Muscle of leg (tissue), 11 donors: ENCODE measurements around the gene ACOX3. TPM values are rescaled to one million over a fixed set of nuclear protein-coding genes. Genes with fewer than 3 reads are reported as not detected.
A peak's percentile ranks its signal among the peaks of the same experiment; 100 is the strongest.

Experiments
- DNase-seq: peaks from one replicate; pipeline ENCODE4 v3.0.0; 2013
- H3K27ac ChIP-seq: one replicate; pipeline ENCODE4 v1.5.1; 2013; ENCODE audit warnings: mild to moderate bottlenecking, low read length, control low read depth
- H3K27me3 ChIP-seq: one replicate; pipeline ENCODE4 v1.6.1; 2013; ENCODE audit warnings: low read length; ENCODE audit not compliant: control insufficient read depth, insufficient read depth
- H3K36me3 ChIP-seq: one replicate; pipeline ENCODE4 v1.6.1; 2013; ENCODE audit warnings: low read length; ENCODE audit not compliant: control insufficient read depth, insufficient read depth
- H3K4me1 ChIP-seq: one replicate; pipeline ENCODE4 v1.6.1; 2013; ENCODE audit warnings: low read length; ENCODE audit not compliant: control insufficient read depth, insufficient read depth
- H3K4me3 ChIP-seq: one replicate; pipeline ENCODE4 v1.5.1; 2013; ENCODE audit warnings: low read length, control low read depth
- H3K9me3 ChIP-seq: replicated peaks from 2 replicates; pipeline ENCODE4 v1.6.1; 2013; ENCODE audit warnings: low read depth, low read length; ENCODE audit not compliant: control insufficient read depth
- WGBS: methylation state at CpG from one replicate; pipeline ENCODE4 v1.1.5; 2013; ENCODE audit warnings: missing lambda C conversion rate; ENCODE audit not compliant: insufficient coverage; 5-methylcytosine and 5-hydroxymethylcytosine counted together
- polyA plus RNA-seq, 8 donors: library from polyadenylated mRNA; unstranded; fragments of 120-200 nt; gene quantifications; one replicate each; pipeline versions ENCODE4 v1.2.1 to v1.2.3, GENCODE V29; 2013; ENCODE audit warnings: inconsistent platforms in 1 of 8, low replicate concordance in 1 of 8; ENCODE audit not compliant: insufficient read length in 8 of 8, insufficient read depth in 1 of 8
- total RNA-seq: library from RNA; stranded (reverse); fragments of 120-200 nt; gene quantifications from one replicate; pipeline ENCODE4 v1.2.4, GENCODE V29; 2013

The ACOX3 gene
- total and polyA plus RNA-seq, 9 donors, result 10.1 to 20.3 (median 15.8) TPM

GRCh38 chr4:8475751-8476575 is 35.4 kb upstream of the ACOX3 start:
- WGBS, result 85% methylated on average over 25 of the region's 29 CpGs
- Histone ChIP-seq H3K4me1 (peaks cover 13% of the 10 kb centered on the region), H3K4me3 (no peak overlapping the region), H3K27ac (no peak overlapping the region), H3K9me3 (no peaks in the 10 kb centered on the region), H3K27me3 (no peaks in the 10 kb centered on the region), H3K36me3 (peaks cover 28% of the 10 kb centered on the region)
- DNase-seq, result no peak

- 86% methylated on average over 13 of the region's 13 CpGs for WGBS
- DNase-seq, result no peak
- H3K27me3 ChIP-seq, result no peaks in the 10 kb centered on the region
- no peak overlapping the region for H3K4me3 ChIP-seq
- H3K9me3 ChIP-seq, result no peaks in the 10 kb centered on the region
- H3K4me1 ChIP-seq, result peaks cover 13% of the 10 kb centered on the region
- peaks cover 35% of the 10 kb centered on the region for H3K36me3 ChIP-seq
- H3K27ac ChIP-seq, result no peak overlapping the region
These were observed 34.3 kb upstream of the ACOX3 start for GRCh38 chr4:8474856-8475255.

DNA sequence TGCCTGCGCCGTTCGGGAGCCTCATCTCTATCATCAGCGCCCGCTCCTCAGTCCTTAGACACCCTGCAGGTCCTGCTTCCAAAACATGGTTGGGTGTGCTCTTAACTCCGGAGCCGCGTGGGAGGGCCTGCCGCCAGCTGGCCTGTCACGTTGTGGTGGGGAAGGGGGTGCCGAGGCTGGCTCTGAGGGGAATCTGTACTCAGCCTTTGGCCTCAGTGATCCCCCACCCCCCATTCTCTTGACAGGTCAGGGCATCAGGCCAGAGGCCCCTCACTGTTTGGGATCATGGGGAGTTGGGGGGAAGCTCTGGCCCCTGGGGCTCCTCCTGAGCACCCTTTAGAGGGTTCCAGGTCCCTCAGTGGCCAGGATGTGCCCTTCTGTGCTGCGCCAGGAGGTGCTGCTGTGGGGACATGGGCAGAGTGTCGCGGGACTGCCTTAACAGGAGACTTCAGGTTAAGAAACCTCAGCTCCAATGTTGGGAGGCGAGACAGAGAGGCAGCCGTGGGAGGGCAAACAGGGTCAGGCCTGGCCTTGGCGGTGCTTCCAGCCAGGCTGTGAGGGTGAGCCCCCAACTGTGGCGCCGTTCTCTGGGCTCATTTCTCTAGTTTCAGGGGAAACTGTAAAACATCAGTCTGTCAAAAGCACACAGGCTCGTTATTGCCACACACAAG is 33.5 kb upstream of the ACOX3 start:
- Histone ChIP-seq H3K9me3 (no peaks in the 10 kb centered on the region), H3K27me3 (no peaks in the 10 kb centered on the region), H3K4me3 (no peak overlapping the region), H3K4me1 (peaks cover 13% of the 10 kb centered on the region), H3K36me3 (peaks cover 43% of the 10 kb centered on the region), H3K27ac (no peak overlapping the region)
- DNase-seq, result no peak
- 71% methylated on average over 12 of the region's 20 CpGs for WGBS

DNA sequence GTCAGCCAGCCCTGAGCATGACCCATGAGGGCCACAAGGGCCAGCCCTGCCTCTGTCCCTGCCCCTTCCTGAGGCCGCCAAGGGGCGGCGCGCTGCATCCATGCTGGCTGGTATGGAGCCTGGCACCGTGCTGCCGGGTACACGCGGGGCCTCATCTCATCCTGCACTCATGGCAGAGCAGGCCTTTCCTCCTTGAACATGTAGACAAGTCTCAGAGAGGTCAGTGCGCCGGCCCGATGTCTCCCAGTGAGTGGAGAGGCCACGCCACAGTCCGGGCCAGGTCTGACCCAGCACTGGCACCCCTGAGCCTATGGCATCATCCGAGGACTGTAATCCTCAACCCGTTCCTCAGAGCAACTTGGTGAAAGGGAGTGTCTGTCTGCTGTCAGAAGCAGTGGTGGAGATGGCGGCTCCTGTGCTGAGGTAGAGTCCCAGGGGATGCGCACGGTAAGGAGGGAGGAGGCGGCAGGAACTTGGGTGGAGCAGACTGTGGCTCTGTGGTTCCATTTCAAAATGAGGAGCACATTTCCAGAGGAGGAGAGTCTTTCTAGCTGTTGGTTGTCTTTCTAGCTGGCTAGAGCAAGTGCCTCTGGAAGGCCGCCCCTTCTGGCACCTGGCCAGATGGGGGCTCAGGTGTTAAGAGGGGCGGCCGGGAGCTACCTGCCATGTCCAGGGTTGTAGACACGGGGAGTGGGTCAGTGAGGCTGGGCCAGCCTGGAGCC is 32.8 kb upstream of the ACOX3 start:
- Histone ChIP-seq H3K4me1 (peaks cover 13% of the 10 kb centered on the region), H3K4me3 (no peak overlapping the region), H3K9me3 (no peaks in the 10 kb centered on the region), H3K27me3 (no peaks in the 10 kb centered on the region), H3K36me3 (peaks cover 46% of the 10 kb centered on the region), H3K27ac (peak overlapping the region; percentile 69)
- DNase-seq, result no peak
- WGBS, result 84% methylated on average over 23 of the region's 23 CpGs

GRCh38 chr4:8472689-8473197 is 32.2 kb upstream of the ACOX3 start:
- peaks cover 13% of the 10 kb centered on the region for H3K4me1 ChIP-seq
- H3K27ac ChIP-seq, result peak overlapping the region; percentile 69
- H3K9me3 ChIP-seq, result no peaks in the 10 kb centered on the region
- 30% methylated on average over 4 of the region's 7 CpGs for WGBS
- no peak overlapping the region for H3K4me3 ChIP-seq
- no peaks in the 10 kb centered on the region for H3K27me3 ChIP-seq
- peak; percentile 81 for DNase-seq
- H3K36me3 ChIP-seq, result peaks cover 50% of the 10 kb centered on the region

GRCh38 chr4:8472158-8472688 is 31.7 kb upstream of the ACOX3 start:
- DNase-seq, result no peak
- peaks cover 13% of the 10 kb centered on the region for H3K4me1 ChIP-seq
- H3K27me3 ChIP-seq, result no peaks in the 10 kb centered on the region
- H3K27ac ChIP-seq, result peak overlapping the region; percentile 69
- H3K36me3 ChIP-seq, result peaks cover 50% of the 10 kb centered on the region
- H3K9me3 ChIP-seq, result no peaks in the 10 kb centered on the region
- WGBS, result 62% methylated on average over 5 of the region's 8 CpGs
- no peak overlapping the region for H3K4me3 ChIP-seq

- Histone ChIP-seq H3K27me3 (no peaks in the 10 kb centered on the region), H3K4me1 (peaks cover 13% of the 10 kb centered on the region), H3K36me3 (peaks cover 56% of the 10 kb centered on the region), H3K4me3 (no peak overlapping the region), H3K27ac (no peak overlapping the region), H3K9me3 (no peaks in the 10 kb centered on the region)
- WGBS, result 92% methylated on average over 14 of the region's 24 CpGs
- no peak for DNase-seq
These were observed 30.8 kb upstream of the ACOX3 start for GRCh38 chr4:8471211-8471875.

- peaks cover 53% of the 10 kb centered on the region for H3K36me3 ChIP-seq
- H3K4me3 ChIP-seq, result no peak overlapping the region
- no peak overlapping the region for H3K27ac ChIP-seq
- no peaks in the 10 kb centered on the region for H3K27me3 ChIP-seq
- peaks cover 13% of the 10 kb centered on the region for H3K4me1 ChIP-seq
- no peaks in the 10 kb centered on the region for H3K9me3 ChIP-seq
- WGBS, result 94% methylated on average over 11 of the region's 14 CpGs
- no peak for DNase-seq
These were observed 30.0 kb upstream of the ACOX3 start for GRCh38 chr4:8470451-8471024.

DNA sequence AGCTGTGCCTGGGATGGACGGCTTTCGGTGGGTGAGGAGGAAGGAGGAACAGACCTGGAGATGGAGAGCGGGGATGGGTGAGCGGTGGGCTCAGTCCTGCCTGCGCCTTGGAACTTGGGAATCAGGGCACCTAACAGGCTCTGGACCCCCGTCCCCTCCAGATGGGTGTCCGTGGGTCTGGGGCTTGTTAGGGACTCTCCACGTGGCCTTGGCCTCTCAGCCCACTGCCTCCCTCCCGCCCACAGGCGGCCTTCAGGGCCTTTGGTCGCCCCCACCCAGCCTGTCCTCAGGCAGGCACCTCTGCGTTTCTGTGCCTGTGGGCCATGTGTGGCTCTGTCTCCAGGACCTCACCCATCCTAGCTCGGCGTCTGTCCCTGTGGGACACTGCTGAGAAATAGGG is 29.0 kb upstream of the ACOX3 start:
- no peak overlapping the region for H3K4me3 ChIP-seq
- peaks cover 59% of the 10 kb centered on the region for H3K36me3 ChIP-seq
- WGBS, result 88% methylated on average over 12 of the region's 14 CpGs
- peaks cover 13% of the 10 kb centered on the region for H3K4me1 ChIP-seq
- no peaks in the 10 kb centered on the region for H3K9me3 ChIP-seq
- H3K27me3 ChIP-seq, result no peaks in the 10 kb centered on the region
- DNase-seq, result no peak
- H3K27ac ChIP-seq, result no peak overlapping the region
